HS-27A (cell line): Measurements from ENCODE around the gene FGF8.

Source experiments
- DNase-seq: peaks from one replicate; pipeline ENCODE4 v3.0.0-alpha.2; 2012; ENCODE audit warnings: low read depth, missing footprints

FGF8 gene

DNA sequence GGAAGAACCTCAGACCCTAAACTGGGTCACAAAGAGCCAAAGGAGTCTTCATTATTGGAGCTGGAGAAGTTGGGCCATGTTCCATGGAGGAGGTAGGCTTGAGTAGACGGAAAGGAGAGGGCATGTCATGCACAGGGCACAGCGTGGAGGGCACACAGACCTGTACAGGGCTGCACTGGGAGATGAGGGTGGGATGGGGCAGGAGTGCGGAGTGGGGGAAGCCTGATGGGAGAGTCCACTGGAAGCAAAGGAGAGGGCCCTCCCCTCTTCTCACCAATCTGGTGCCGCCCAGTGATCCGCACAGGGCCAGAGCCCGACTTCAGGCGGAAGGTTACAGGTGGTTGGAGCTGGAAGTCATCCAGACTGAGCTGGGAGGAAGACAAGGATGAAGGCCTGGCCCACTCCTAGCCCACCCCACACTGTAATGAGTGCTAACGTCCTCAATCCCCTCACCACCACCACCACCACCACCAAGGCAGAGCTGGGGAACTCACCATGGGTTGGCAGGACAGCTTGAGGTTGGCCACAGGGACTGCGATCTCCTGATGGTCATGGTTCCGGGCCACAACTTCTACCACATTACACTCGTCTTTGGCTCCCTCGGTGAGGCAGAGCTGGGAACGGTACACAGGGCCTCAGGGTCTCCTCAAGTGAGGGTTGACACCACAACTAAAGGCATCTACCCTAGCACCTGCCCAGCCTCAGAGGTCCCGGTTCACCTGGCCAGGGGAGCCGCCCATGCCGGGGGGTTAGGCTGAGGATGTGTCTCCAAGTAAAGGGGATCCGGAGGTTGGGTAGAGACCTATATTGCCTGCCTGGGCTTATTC, 6.3 kb upstream of the FGF8 start:
- no peak for DNase-seq

DNA sequence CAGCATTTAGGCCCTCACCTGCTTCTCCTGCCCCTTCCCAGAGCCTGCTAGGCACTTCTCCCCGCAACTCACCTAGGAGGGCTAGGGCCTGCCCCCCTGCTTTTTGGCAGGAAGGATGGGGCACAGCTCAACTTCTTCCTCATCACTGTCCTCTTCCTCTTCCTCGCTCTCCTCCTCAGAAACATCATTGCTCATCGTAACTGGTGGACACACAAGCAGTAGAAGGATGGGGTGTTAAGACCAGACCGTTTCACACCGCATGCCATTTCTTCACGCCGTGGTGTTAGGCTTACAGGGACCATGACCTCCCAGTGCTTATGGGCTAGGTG, 5.7 kb upstream of the FGF8 start:
- DNase-seq: no peak

DNA sequence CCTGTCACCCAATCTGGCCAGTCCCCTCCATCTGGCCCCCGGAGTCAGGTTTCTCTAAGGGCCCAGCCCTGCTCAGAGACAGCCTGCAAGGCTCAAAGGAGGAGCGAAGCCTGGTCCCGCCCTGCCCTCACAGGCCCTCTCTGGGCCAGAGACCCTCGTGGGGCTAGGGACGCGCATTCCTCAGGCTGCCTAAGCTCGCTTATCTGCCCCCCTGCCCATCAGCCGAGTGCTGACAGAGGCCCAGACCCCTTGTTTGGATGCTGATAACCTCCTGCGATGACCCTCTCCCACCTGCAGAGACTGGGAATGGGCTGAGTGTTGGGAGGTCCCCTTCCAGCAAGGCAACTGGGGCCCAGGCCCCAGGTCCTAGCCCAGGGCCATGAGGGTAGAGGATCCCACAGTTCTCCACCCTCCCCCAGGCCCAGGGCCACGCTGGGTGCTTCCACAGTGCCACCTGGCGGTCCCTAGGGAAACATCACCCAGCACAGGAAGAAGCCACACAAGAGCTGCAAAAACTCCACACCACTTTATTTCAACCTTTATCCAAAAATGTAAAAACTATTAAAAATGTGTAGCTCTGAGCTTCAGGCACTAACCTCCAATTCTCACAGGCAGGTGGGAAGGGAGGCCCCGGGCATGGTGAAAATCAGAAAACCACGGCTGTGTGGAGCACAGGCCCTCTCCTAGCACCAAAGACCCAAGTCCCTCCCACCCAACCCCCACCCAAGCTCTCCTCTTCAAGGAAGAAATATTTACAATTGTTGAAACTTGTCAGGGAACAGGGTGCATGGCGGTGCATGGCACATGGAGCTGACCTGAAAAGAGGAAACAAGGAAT, 5.1 kb upstream of the FGF8 start:
- no peak for DNase-seq

DNA sequence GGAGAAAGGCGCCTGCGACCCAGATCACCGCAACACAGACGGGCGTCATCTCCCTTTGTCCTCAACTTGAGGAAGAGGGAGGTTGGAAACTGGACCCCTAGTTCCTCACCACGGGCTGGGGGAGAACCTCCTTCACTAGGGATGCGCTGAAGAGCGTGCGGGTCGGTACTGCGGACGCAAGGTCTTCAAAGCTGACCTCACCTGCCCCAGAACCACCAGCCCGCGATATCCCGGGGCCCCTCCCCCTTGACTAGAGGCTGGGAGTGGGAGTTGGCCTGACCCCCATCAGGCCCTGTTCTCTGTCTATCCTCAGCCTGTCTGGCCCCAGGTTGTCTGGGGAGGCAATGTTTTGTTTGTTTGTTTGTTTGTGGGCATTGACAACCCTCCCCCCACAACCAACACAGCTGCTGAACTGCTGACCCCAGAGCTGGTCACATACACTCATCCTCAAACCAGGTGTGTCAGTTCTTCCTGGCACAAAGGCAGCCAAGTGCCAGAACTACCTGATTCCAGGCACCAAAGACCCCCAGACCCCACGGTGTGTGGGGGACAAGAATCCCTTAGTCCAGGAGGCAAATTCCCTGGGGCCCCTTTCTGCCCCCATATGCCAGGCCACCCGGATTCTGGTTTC, 4.4 kb upstream of the FGF8 start:
- DNase-seq: no peak

DNA sequence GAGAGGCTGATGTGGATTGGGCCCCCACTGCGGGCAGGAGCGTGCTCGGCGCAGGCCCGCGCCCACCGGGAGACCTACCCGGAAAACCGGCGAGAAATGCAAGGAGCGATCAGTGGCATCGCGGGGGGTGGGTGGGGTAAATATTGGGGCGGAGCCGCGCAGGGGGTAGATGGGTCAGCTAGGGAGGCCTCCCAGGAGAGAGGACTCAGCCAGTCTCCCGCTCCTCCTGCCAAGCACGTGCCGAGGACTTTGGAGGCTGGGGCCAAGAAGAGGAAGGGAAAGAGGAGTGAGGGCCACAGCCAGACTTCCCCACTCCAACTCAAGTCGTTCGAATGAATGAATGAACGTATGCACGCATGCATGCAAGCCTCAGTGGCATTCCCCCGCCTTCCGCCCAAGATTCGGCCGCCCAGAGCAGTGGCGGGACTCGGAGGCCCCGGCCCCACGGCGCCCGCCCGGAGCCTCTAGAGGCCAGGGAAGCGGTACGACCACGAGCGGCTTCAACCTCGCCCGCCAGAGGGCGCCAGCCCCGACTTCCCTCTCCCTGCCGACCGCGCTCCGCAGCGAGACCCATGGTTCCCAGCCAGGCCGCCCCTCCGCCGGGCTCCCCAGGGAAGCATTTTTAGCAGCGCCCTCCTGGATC, 3.8 kb upstream of the FGF8 start:
- DNase-seq: no peak

DNA sequence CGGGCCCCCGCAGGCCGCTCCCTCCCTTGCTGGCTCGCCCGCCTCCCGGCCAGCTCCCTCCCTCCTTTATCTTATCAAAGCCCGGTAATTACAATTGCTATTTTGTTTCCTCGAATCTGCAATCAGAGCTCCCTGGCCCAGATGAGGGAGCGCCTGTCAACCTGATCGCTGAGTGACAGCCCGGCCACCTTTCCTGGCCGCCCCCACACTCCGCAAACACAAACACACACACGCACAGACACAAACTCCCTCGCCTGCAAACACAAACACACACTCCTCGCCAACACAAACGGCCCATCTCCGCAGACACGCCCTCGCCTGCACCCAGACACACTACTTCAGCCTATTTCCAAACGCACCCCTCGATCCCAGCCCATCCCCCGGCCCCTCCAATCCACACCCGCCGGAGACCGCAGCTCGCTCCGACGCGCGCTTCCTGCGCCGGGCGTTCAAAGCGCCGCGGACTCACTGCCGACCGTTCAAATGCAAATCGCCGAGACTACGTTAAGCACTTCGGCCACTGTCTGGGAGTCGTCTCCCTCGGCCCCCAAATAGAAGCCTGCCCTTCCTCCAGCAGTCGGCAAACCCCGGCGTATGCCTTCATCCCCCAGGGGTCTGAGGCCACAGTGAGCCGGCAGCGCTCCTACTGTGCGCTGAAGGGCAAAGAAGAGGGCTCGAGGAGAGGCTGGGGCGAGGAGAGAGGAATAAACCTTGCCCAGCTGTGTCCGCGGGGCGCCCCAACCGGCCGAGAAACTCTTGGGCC, 3.0 kb upstream of the FGF8 start:
- DNase-seq: no peak

DNA sequence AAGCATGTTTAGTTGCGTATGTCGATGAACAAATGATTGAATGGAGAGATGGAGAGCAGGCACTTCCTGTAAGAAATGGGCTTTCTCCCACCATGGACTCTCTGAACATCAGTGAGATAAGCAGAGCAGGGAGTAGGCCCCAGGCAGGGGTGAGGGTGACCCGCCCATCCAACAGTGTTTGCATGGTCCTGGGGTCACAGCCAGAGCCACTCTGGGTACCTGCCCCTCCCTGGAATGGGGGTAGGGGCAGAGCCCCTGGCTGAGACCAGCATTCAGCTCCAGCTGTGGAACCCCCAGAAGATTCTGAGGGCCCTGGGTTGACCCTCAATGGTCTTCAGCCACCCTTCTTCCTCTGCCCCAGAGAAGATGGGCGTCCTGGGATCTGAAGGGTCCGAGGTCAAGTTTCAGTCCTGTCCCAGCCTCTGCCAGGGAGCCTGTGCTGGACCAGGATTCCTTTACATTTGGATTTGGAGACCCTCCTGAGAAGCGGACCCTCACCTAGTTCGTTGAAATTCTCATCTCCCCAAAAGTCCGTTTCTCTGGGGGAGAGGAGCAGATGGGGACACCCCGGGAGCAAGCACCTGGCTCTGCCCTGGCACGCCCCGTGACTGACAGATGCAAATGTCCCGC, 2.4 kb upstream of the FGF8 start:
- DNase-seq: no peak

DNA sequence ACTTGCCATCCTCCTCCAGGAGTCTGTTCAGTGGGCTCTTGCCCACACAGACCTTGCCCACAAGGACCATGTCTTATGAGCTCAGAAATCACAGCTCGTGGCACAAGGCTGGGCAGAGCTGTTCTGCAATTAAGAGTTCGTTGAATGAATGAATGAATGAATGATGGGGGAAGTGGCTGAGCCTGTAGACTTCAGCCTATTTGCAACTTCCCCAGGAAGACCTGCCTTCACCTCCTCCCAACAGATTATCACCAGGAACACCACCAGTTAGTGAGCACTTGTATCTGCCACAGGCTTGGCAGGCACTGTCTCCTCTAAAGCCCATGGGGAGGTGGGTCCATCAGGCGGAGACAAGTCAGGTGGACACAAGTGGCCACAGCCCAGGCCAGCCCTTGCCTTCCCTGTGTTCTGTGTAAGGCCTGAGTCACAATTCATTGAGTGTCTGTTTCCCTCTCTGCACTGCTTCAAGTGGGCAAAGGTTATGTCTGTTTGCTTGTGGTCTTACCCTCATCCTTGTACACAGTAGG, 1.8 kb upstream of the FGF8 start:
- no peak for DNase-seq

DNA sequence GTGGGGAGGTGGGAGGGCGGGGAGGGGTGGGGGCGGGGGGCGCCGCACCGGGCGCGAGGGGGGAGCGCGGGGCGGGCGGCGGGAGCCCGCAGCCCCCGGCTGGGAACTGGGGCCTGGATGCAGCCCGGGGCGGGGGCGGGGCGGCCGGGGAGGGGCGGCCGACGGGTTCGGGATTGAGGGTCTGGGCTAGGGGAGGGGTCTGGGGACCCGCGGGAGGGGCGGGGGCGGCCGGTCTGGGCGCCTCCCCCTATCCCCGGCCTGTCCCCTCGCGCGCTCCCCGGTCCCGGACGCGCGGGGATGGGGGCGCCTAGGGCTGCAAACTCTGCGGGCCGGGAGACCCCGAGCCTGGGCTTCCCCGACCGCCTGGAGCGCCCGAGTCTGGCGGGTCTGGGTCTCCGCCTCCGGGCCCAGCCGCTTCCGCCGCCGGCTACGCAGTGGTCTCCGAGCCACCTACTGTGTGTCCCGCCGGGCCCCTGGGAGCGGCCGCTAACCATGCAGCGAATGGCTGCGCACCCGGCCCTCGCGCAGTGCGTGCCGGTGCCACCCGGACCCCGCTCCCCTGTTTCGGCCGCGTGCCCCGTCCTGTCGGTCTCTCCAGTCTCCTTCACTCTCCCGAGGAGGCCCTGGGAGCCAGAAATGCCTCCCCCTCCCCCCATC, 375 bp upstream of the FGF8 start:
- DNase-seq: no peak

DNA sequence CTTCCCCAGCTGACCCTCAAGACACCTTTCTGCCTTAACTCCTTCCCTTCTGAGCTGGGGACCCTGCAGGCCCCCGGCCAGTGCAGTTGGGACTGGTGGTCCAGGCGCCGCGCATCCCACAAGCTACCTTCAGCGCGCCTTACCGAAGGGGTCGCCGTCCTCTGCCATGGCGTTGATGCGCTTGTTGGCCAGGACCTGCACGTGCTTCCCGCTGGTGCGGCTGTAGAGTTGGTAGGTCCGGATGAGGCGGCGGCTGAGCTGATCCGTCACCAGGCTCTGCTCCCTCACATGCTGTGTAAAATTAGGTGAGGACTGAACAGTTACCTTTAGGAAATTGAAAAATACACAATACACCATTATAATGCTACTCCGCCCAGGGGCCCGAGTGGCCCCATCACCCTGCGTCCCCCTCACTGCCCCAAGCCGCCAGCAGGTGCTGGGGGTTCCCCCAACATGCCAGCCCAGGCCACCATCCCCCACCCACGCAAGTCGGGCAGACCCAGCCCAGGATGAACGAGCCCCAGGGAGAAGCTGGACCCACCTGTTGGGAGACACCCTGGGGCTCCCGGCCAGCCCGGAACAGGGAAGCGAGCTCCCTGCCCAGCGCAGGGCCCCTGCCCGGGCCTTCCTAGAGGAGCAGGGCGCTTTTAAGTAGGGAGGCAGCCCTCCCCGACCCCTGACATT, 1.2 kb downstream of the FGF8 start:
- no peak for DNase-seq

DNA sequence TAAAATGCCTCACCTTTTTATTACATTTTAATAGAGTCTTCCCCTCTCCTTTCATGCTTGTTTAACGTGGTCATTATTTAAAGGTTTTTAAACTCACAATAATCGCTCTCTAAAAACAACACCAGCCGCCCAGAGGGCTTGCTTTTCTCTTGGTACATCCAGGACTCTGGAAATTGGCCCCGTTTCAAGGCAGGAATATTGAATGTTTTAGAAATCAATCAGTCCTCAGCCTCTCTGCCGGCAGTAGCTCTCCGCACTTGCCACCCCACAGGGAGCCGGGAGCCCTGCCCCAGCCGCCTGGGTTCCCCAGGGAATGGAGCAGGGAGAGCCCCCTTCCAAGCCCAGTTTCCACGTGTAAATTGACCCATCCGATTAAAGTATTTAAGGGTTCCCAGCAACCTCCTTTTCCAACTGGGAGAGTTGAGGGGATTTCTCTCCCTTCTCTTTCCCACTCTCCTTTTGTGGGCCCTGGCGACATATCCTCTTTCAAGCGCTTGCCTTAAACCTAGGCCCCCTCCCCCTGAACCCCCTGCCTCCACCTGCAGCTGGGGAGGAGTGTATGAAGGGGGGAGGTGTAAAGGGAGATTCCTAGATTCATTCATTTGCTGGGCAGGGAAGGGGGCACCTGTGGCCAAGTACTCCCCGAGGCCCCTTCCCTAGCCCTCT, 1.9 kb downstream of the FGF8 start:
- no peak for DNase-seq

DNA sequence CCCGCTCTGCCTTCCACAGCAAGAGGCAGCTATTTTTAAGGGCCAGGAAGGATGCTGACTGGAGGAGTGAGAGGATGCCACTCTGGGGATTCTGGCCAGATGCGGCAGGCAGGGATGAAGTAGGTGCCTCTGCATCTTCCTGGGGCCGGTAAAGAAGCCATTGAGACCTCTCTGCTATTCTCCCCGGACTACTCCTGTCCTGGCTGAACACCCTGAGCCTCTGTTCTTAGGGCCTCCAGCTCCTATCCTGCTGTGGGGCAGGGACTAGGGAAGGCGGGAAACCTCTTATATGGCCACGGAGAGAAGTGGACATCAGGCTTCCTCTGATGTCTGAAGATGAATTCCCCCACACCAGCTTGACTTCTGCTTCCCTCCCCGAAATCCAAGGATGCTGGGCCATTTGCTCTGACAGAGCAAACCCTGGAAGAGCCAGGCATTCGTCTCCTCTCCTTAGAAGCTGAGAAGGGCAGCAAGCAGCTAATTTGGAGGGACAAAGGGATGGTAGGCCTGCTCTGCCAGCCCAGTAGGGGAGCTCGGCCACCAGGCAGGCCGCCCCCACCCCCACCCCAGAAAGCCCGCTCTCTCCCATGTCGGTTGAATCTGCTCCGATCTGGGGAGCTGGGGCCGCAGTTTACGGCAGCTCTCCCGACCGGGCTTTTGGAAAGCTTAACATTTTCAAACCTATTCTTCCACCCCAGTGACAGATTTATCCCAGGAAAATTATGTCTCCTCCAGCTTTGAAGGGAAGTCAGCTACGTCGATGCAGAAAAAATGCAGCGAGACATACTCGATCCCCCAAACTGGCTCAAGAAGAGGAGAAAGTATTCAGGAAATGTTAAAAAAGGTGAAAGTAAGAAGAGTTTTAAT, 2.8 kb downstream of the FGF8 start:
- DNase-seq: no peak

DNA sequence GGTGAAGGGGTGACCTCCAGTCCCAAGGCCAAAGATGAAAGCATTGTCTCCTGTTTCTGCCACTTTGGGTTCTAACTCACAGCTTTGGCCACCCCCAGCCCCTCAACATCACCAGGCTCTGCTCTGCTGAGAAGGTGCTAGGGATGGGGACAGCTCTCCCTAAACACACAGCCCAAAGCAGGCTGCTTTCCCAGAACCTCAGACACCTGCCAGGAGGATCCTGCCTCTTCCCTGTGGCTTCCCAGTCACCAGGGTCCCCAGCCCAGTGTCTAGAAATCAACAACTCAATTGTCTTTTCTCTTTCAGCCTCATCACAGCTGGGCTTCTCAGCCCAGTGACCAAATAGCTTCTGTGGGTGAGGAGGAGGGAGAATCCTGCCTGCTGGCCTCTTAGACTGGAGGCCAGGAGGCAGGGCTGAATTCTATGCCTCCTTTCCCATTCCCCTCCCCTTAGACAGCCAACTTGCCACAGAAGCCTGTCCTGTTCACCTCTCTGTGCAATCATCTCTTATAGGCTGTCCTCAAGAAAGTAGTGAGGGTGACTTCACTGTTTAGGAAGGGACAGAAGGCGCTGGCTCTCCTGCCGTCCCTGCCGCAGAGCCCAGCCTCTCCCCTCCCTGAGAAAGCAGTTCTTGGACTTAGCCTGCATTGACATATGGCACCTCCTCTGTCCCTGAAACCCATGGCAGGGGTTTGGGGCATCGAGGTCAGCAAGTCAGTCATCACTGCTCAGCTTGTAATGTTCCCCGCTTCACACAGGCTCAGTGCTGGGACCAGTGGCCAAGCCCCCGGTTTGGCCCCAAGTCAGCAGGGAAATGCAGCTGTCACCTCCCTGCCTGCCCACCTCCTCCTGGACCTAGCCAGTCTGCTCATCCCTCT, 3.7 kb downstream of the FGF8 start:
- no peak for DNase-seq

DNA sequence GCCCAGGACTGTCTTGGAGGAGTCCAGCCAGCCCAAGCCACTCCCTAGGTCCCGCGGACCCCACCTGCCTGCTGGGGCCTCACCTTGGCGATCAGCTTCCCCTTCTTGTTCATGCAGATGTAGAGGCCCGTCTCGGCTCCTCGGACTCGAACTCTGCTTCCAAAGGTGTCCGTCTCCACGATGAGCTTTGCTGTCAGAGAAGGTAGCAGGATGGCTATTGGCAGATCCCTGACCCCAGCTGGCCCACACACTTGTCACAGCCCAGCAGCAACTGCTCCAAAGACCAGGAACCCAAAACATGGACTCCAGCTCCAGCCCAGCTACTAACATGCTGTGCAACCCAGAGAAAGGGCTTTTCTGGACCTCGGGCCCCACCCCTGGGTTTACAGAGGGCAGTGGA, 4.5 kb downstream of the FGF8 start:
- no peak for DNase-seq

DNA sequence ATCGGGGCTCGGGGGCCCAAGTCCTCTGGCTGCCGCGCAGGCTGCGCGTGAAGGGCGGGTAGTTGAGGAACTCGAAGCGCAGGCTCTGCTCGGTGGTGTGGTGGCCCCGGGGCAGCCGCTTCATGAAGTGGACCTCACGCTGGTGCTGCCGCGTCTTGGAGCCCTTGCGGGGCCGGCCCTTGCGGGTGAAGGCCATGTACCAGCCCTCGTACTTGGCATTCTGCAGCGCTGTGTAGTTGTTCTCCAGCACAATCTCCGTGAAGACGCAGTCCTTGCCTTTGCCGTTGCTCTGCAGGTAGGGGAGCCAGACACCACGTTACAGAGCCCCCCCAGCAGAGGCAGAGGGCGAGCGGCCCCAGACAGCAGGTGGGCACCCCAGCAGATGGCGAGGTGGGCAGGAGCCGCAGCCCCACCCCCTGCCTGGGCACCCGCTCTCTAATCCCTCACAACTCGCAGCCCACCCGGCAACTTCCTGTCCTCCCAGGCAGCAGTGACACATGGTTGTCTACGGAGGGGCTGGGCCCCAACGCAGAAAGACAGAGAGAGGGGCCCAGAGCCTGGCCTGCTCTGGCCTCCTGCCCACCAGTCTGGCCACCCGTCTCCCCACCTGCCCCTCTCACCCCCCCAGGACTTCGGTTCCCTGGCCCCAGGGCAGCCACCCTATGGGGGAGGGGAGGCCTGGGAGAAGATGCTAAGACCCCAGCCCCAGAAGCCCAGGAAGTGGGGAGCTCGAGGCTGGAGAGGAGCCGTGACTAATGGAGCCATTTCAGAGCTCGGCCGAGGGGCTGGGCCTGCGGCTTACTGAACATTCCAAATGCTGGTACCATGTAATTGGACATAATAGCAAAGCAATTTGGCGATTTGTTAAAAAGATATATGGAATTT, 5.3 kb downstream of the FGF8 start:
- no peak for DNase-seq

DNA sequence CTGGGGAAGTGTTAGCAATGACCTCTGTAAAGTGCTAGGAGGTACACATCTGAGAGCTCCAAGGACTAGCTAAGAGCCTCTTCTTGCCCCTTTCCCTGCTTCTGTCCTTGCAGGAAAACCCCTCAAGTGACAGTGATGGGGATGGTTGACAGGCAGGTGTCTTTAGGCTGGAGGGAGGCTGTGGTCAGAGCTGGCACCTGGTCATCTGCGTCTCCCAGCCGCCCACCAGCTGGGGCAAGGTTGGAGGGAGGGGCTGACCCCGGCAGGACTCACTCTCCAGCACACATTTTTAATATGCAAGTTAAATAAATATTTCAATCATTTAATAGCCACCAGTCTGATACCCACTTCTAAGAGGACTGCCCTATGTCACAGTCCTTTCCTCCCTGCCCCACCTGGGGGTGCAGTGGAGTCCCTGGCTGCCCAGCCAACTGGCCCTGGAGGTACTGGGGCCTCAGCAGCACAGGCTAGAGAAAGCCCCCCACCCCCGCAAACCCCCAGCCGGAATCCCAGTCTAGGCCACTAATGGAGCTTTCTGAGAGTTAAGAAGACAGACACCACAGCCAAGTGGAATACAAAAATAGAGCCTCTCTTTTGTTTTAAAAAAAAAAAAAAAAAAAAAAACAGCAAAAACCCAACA, 6.3 kb downstream of the FGF8 start:
- DNase-seq: no peak
